Activated CD4-positive, CD25-positive, alpha-beta regulatory T cell treated with anti-CD3 and anti-CD28 coated beads, Interleukin-2, amount 50 U/mL, for 24 hours (primary cell): ENCODE measurements around the gene INPP4B.

Experiments
- ATAC-seq, 2 donors: fragments of 150-1000 bp; cut with Tn5 transposase; one replicate each; pipeline ENCODE4 v1.10.0; 2021; ENCODE audit warnings: mild to moderate bottlenecking in 1 of 2, moderate library complexity in 1 of 2

INPP4B gene

GRCh38 chr4:142284402-142285221 lies 561.5 kb downstream of the INPP4B start:
- peak; percentile 20 to 30 for ATAC-seq

- no peak for ATAC-seq
Observed at GRCh38 chr4:142282870-142283431, 563.1 kb downstream of the INPP4B start.

GRCh38 chr4:142281999-142282398 lies 564.1 kb downstream of the INPP4B start:
- ATAC-seq = no peak

- ATAC-seq = no peak
Observed at GRCh38 chr4:142278663-142279062, 567.4 kb downstream of the INPP4B start.

GRCh38 chr4:142278171-142278570 lies 567.9 kb downstream of the INPP4B start:
- no peak for ATAC-seq

- ATAC-seq = no peak
Observed at GRCh38 chr4:142274137-142274536, 572.0 kb downstream of the INPP4B start.

GRCh38 chr4:142272452-142272851 lies 573.6 kb downstream of the INPP4B start:
- ATAC-seq = peak; percentile 74 to 76

- peak; percentile 52 to 71 for ATAC-seq
Observed at GRCh38 chr4:142271832-142272231, 574.3 kb downstream of the INPP4B start.

- no peak for ATAC-seq
Observed at GRCh38 chr4:142267101-142267500, 579.0 kb downstream of the INPP4B start.

GRCh38 chr4:142265946-142266345 lies 580.2 kb downstream of the INPP4B start:
- no peak for ATAC-seq

- peak; percentile 89 to 91 for ATAC-seq
Observed at GRCh38 chr4:142265536-142265935, 580.6 kb downstream of the INPP4B start.

GRCh38 chr4:142264961-142265360 lies 581.1 kb downstream of the INPP4B start:
- ATAC-seq = peak; percentile 81 to 82

- ATAC-seq = no peak
Observed at GRCh38 chr4:142262956-142263355, 583.1 kb downstream of the INPP4B start.

GRCh38 chr4:142248946-142249345 lies 597.2 kb downstream of the INPP4B start:
- no peak for ATAC-seq

- ATAC-seq = no peak
Observed at GRCh38 chr4:142243255-142243654, 602.8 kb downstream of the INPP4B start.

- ATAC-seq = no peak
Observed at GRCh38 chr4:142242156-142242555, 603.9 kb downstream of the INPP4B start.

- peak; percentile 51 to 53 for ATAC-seq
Observed at GRCh38 chr4:142238589-142238988, 607.5 kb downstream of the INPP4B start.

- no peak for ATAC-seq
Observed at GRCh38 chr4:142236268-142236667, 609.8 kb downstream of the INPP4B start.

- ATAC-seq = no peak
Observed at GRCh38 chr4:142231787-142232186, 614.3 kb downstream of the INPP4B start.

- ATAC-seq = no peak
Observed at GRCh38 chr4:142230991-142231390, 615.1 kb downstream of the INPP4B start.

- ATAC-seq = no peak
Observed at GRCh38 chr4:142226014-142226413, 620.1 kb downstream of the INPP4B start.

- peak; percentile 51 to 63 for ATAC-seq
Observed at GRCh38 chr4:142222127-142222526, 624.0 kb downstream of the INPP4B start.

- no peak for ATAC-seq
Observed at GRCh38 chr4:142218726-142219125, 627.4 kb downstream of the INPP4B start.

GRCh38 chr4:142211444-142211843 lies 634.7 kb downstream of the INPP4B start:
- peak; percentile 17 to 53 for ATAC-seq
